Colonic mucosa (tissue), 4 donors: Measurements from ENCODE around the gene RPL12. TPM values are rescaled to one million over a fixed set of nuclear protein-coding genes. Genes with fewer than 3 reads are reported as not detected.

ENCODE experiments used
- DNase-seq: peaks from one replicate; pipeline ENCODE4 v3.0.0-alpha.2; 2020
- H3K27ac ChIP-seq: fragments of 200-600 bp; one replicate; pipeline ENCODE4 v1.8.0; 2021
- H3K27me3 ChIP-seq: fragments of 200-600 bp; one replicate; pipeline ENCODE4 v1.8.0; 2021
- H3K36me3 ChIP-seq: fragments of 200-600 bp; one replicate; pipeline ENCODE4 v1.8.0; 2021
- H3K4me1 ChIP-seq: fragments of 200-600 bp; one replicate; pipeline ENCODE4 v1.8.0; 2021; ENCODE audit warnings: mild to moderate bottlenecking
- H3K4me3 ChIP-seq: fragments of 200-600 bp; one replicate; pipeline ENCODE4 v1.8.0; 2021
- H3K9ac ChIP-seq, 2 donors: one replicate each; pipeline ENCODE4 v1.7.0; 2013; ENCODE audit warnings: control low read depth in 2 of 2, low read depth in 2 of 2, low read length in 2 of 2
- H3K9me3 ChIP-seq: fragments of 200-600 bp; one replicate; pipeline ENCODE4 v1.8.0; 2021
- intact Hi-C: fragments of 100-400 bp; cut with DNase I; formaldehyde crosslinking; loops from one replicate; pipeline ENCODE4 v1.14.1; 2022
- total RNA-seq, 2 donors: library from RNA; stranded (reverse); fragmentation: NEBNext Ultra II Directional in 1 of 2; extraction: Animal tissue kit (Norgen Biotek cat#: 25700) in 1 of 2; gene quantifications; one replicate each; pipeline ENCODE4 v1.2.1, GENCODE V29; 2021
- TF ChIP-seq, protein P1 (sequence below): fragments of 200-600 bp; IDR thresholded peaks from one replicate; pipeline ENCODE4 v1.8.0; 2022; ENCODE audit warnings: antibody characterized with exemption, mild to moderate bottlenecking
- donor health status: healthy.
- donor health status: DM: no; HTN: no; CAD: no.
- donor health status: DM: no; HTN: no; CAD: no.

Gene RPL12
- total RNA-seq, 2 donors from 2014 or later = 916 to 973 TPM

DNA sequence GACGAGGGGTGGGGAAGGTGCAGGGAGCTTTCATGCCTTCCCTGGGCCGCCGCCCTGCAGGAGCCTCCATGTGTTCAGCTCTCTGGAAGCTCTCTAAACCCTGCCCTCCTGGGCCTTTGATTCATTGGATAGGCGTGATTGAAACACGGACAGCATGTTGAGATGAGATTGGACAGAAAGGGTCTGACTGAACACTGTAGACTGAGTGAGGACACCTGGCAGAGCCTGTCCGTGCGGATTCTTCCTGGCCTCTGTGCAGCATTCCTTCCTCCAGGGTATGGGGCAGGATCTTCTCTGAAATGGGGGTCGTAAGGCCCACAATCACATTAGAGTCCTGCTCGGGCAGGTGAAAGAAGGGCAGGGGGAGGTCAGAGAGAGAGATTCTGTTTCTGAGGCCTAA lies 12.8 kb downstream of the RPL12 start:
- DNase-seq = no peak
- intact Hi-C loops = no loop called here
- Histone ChIP-seq H3K27me3 (no peaks in the 10 kb centered on the region), H3K9me3 (no peaks in the 10 kb centered on the region), H3K36me3 (peaks cover 21% of the 10 kb centered on the region), H3K4me1 (no peaks in the 10 kb centered on the region), H3K9ac (no peak overlapping the region), H3K27ac (no peak overlapping the region), H3K4me3 (no peak overlapping the region)
- TF ChIP-seq, protein P1, sequence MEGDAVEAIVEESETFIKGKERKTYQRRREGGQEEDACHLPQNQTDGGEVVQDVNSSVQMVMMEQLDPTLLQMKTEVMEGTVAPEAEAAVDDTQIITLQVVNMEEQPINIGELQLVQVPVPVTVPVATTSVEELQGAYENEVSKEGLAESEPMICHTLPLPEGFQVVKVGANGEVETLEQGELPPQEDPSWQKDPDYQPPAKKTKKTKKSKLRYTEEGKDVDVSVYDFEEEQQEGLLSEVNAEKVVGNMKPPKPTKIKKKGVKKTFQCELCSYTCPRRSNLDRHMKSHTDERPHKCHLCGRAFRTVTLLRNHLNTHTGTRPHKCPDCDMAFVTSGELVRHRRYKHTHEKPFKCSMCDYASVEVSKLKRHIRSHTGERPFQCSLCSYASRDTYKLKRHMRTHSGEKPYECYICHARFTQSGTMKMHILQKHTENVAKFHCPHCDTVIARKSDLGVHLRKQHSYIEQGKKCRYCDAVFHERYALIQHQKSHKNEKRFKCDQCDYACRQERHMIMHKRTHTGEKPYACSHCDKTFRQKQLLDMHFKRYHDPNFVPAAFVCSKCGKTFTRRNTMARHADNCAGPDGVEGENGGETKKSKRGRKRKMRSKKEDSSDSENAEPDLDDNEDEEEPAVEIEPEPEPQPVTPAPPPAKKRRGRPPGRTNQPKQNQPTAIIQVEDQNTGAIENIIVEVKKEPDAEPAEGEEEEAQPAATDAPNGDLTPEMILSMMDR = no peak

DNA sequence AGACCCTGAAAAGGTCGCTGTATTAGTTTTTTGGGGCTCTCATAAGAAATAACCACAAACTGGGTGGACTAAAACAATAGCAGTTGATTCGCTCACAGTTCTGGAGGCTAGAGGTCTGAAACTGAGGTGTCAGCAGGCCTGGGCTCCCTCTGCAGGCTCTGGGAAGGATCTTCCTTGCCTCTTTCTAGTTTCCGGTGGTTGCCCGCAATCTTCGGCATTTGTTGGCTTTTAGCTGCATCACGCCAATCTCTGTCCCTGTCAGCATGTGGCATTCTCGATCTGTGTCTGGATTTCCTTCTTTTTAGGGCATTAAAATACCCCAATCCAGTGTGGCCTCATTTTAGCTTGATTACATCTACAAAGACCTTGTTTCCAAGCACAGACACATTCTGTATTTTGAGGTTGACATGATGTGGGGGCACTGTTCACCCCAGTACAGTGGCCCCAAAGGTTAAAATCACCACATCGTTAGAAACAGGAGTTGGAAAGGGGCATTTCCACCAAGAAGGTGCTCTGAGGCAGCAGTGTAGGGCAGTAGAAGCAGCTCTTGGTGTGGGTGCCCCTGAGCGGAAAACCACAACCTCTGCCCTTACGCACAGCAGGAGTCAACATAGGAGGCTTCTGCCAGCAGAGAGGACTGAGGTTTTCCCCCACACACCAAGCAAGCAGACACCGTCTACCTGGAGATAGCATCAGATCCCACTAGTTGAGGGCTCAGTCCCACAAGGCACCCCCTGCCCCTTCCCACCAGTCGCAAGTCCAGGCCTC lies 13.5 kb downstream of the RPL12 start:
- Histone ChIP-seq H3K9ac (no peak overlapping the region), H3K9me3 (no peaks in the 10 kb centered on the region), H3K36me3 (peaks cover 21% of the 10 kb centered on the region), H3K4me3 (no peak overlapping the region), H3K4me1 (no peaks in the 10 kb centered on the region), H3K27me3 (no peaks in the 10 kb centered on the region), H3K27ac (no peak overlapping the region)
- no peak for DNase-seq
- TF ChIP-seq, protein P1 = no peak
- intact Hi-C loops = no loop called here

DNA sequence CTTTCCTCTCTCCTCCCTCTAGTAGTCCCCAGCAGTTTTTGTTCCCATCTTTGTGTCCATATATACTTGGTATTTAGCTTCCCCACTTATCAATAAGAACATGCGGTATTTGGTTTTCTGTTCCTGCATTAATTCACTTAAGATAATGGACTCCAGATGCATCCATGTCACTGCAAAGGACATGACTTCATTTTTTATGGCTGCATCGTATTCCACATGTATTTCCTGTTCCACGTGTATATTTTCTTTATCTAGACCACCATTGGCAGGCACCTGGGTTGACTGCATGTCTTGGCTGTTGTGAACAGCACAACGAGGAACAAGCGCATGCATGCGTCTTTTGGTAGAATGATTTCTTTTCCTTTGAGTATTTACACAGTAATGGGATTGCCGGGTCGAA lies 20.8 kb downstream of the RPL12 start:
- Histone ChIP-seq H3K4me3 (no peak overlapping the region), H3K9ac (no peak overlapping the region), H3K27ac (no peak overlapping the region), H3K4me1 (peaks cover under 1% of the 10 kb centered on the region), H3K36me3 (no peaks in the 10 kb centered on the region), H3K9me3 (no peaks in the 10 kb centered on the region), H3K27me3 (no peaks in the 10 kb centered on the region)
- intact Hi-C loops = no loop called here
- TF ChIP-seq, protein P1 = no peak
- DNase-seq = no peak

DNA sequence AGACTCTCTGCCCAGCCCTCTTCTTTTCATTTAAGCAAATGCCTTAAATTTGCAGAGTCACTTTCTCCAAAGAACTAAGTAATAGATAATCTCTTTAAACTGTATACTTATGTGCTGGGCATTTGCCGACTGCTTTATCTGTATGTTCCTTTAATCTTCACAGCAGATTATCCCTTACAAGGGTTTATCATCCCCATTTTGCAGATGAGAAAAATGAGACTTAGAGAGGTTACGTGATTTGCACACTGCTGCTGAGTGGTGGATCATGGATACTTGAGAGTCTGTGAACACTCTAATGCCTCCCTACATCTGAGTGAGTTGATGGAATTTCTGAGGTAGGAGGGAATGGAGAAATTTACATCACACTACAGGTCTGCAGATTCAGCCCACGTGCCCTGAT lies 22.9 kb downstream of the RPL12 start:
- no peak overlapping the region for H3K4me3 ChIP-seq
- H3K36me3 ChIP-seq = no peaks in the 10 kb centered on the region
- no peak for DNase-seq
- H3K9ac ChIP-seq = no peak overlapping the region
- TF ChIP-seq, protein P1 = no peak
- no peak overlapping the region for H3K27ac ChIP-seq
- no peaks in the 10 kb centered on the region for H3K9me3 ChIP-seq
- no peaks in the 10 kb centered on the region for H3K27me3 ChIP-seq
- intact Hi-C loops = no loop called here
- H3K4me1 ChIP-seq = peaks cover 7% of the 10 kb centered on the region

DNA sequence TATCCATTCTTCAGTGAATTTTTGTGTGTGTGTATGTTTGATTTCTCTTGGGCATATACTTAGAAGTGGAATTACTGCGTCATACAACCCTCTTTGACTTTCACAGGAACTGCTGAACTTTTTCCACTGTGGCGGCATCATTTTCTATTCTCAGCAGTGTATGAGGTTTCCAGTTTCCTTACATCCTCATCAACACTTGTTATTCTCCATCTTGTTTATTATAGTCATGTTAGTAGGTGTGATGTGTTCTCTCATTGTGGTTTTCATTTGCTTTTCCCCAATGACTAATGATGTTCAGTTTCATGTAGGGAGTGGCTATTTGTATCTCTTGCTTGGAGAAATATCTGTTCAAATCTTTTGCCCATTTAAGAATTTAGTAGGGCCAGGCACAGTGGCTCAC lies 24.4 kb downstream of the RPL12 start:
- Histone ChIP-seq H3K36me3 (no peaks in the 10 kb centered on the region), H3K9me3 (no peaks in the 10 kb centered on the region), H3K27me3 (no peaks in the 10 kb centered on the region), H3K4me3 (no peak overlapping the region), H3K4me1 (peaks cover 20% of the 10 kb centered on the region), H3K9ac (no peak overlapping the region), H3K27ac (no peak overlapping the region)
- intact Hi-C loops = no loop called here
- TF ChIP-seq, protein P1 = no peak
- DNase-seq = no peak
